ENCODE results near the gene NDUFS3.

NDUFS3 gene

GRCh38 chr11:47592251-47592650 is 13.4 kb downstream of the NDUFS3 start:
- DNase-seq, result no peak

- no peak for DNase-seq
Observed at GRCh38 chr11:47592970-47593369, 14.1 kb downstream of the NDUFS3 start.

- no peak for DNase-seq
Observed at GRCh38 chr11:47593492-47593933, 14.6 kb downstream of the NDUFS3 start.

GRCh38 chr11:47593934-47594855 is 15.3 kb downstream of the NDUFS3 start, which contains the start of gene C1QTNF4:
TSS of gene C1QTNF4 (minus strand) at chr11:47594411. CDS start at chr11:47590810, 3,601 bp downstream.
- DNase-seq, result no peak

GRCh38 chr11:47595029-47595428 is 16.2 kb downstream of the NDUFS3 start:
- DNase-seq, result no peak

GRCh38 chr11:47595967-47596366 is 17.1 kb downstream of the NDUFS3 start:
- DNase-seq, result no peak

- DNase-seq, result no peak
Observed at GRCh38 chr11:47599902-47600301, 21.0 kb downstream of the NDUFS3 start.

- no peak for DNase-seq
Observed at GRCh38 chr11:47603295-47603694, 24.4 kb downstream of the NDUFS3 start.

- no peak for DNase-seq
Observed at GRCh38 chr11:47605921-47606320, 27.0 kb downstream of the NDUFS3 start.

GRCh38 chr11:47606731-47607130 is 27.9 kb downstream of the NDUFS3 start:
- DNase-seq, result no peak

GRCh38 chr11:47607380-47607779 is 28.5 kb downstream of the NDUFS3 start:
- DNase-seq, result no peak

GRCh38 chr11:47609675-47610074 is 30.8 kb downstream of the NDUFS3 start:
- no peak for DNase-seq

GRCh38 chr11:47611348-47611794 is 32.5 kb downstream of the NDUFS3 start:
- DNase-seq, result no peak

GRCh38 chr11:47615249-47615648 is 36.4 kb downstream of the NDUFS3 start:
- DNase-seq, result no peak

GRCh38 chr11:47616726-47617416 is 38.0 kb downstream of the NDUFS3 start:
- no peak for DNase-seq

GRCh38 chr11:47617417-47617809 is 38.5 kb downstream of the NDUFS3 start:
- no peak for DNase-seq

GRCh38 chr11:47620836-47621378 is 42.0 kb downstream of the NDUFS3 start:
- no peak for DNase-seq

- no peak for DNase-seq
Observed at GRCh38 chr11:47626234-47626633, 47.4 kb downstream of the NDUFS3 start.

GRCh38 chr11:47628026-47628425 is 49.2 kb downstream of the NDUFS3 start:
- DNase-seq, result no peak

- no peak for DNase-seq
Observed at GRCh38 chr11:47631473-47631872, 52.6 kb downstream of the NDUFS3 start.
